ENCODE results near the gene ESRRG.

ESRRG gene

GRCh38 chr1:216723274-216723780 lies at the start of gene ESRRG:
ESRRG (minus strand) TSS chr1:216723429; CDS start chr1:216723299, 130 bp downstream.
- no peak for DNase-seq (ENCODE audit: low read depth)
- H3K4me3 ChIP-seq (ENCODE audit: low read depth, low read length): peak within 1 kb of the TSS; percentile 52

GRCh38 chr1:216771922-216772321 lies 48.7 kb upstream of the ESRRG start:
- no peak overlapping the region for H3K4me3 ChIP-seq (ENCODE audit: low read depth, low read length)
- DNase-seq (ENCODE audit: low read depth): no peak

GRCh38 chr1:216766633-216767327 lies 43.6 kb upstream of the ESRRG start:
- DNase-seq (ENCODE audit: low read depth): peak; percentile 14

GRCh38 chr1:216765346-216766300 lies 42.4 kb upstream of the ESRRG start:
- no peak overlapping the region for H3K4me3 ChIP-seq (ENCODE audit: low read depth, low read length)
- peak; percentile 77 for DNase-seq (ENCODE audit: low read depth)

More at GRCh38 chr1:216766633-216767327, 43.6 kb upstream of the ESRRG start:
- H3K4me3 ChIP-seq (ENCODE audit: low read depth, low read length): no peak overlapping the region

GRCh38 chr1:216758161-216758560 lies 34.9 kb upstream of the ESRRG start:
- H3K4me3 ChIP-seq (ENCODE audit: low read depth, low read length): no peak overlapping the region
- no peak for DNase-seq (ENCODE audit: low read depth)

- no peak for DNase-seq (ENCODE audit: low read depth)
- no peak overlapping the region for H3K4me3 ChIP-seq (ENCODE audit: low read depth, low read length)
Observed at GRCh38 chr1:216757110-216757509, 33.9 kb upstream of the ESRRG start.

- DNase-seq (ENCODE audit: low read depth): no peak
- H3K4me3 ChIP-seq (ENCODE audit: low read depth, low read length): no peak overlapping the region
Observed at GRCh38 chr1:216750961-216751360, 27.7 kb upstream of the ESRRG start.

- peak; percentile 20 for DNase-seq (ENCODE audit: low read depth)
- no peak overlapping the region for H3K4me3 ChIP-seq (ENCODE audit: low read depth, low read length)
Observed at GRCh38 chr1:216750031-216750627, 26.9 kb upstream of the ESRRG start.

- no peak for DNase-seq (ENCODE audit: low read depth)
- H3K4me3 ChIP-seq (ENCODE audit: low read depth, low read length): no peak overlapping the region
Observed at GRCh38 chr1:216749232-216749631, 26.0 kb upstream of the ESRRG start.

GRCh38 chr1:216742625-216743024 lies 19.4 kb upstream of the ESRRG start:
- H3K4me3 ChIP-seq (ENCODE audit: low read depth, low read length): no peak overlapping the region
- no peak for DNase-seq (ENCODE audit: low read depth)

- H3K4me3 ChIP-seq (ENCODE audit: low read depth, low read length): no peak overlapping the region
Observed at GRCh38 chr1:216740331-216740730, 17.1 kb upstream of the ESRRG start.

GRCh38 chr1:216739793-216740192 lies 16.6 kb upstream of the ESRRG start:
- DNase-seq (ENCODE audit: low read depth): no peak
- no peak overlapping the region for H3K4me3 ChIP-seq (ENCODE audit: low read depth, low read length)

More at GRCh38 chr1:216740331-216740730, 17.1 kb upstream of the ESRRG start:
- DNase-seq (ENCODE audit: low read depth): no peak

GRCh38 chr1:216732121-216732520 lies 8.9 kb upstream of the ESRRG start:
- DNase-seq (ENCODE audit: low read depth): no peak
- H3K4me3 ChIP-seq (ENCODE audit: low read depth, low read length): no peak overlapping the region

GRCh38 chr1:216731562-216731961 lies 8.3 kb upstream of the ESRRG start:
- DNase-seq (ENCODE audit: low read depth): no peak
- no peak overlapping the region for H3K4me3 ChIP-seq (ENCODE audit: low read depth, low read length)

- DNase-seq (ENCODE audit: low read depth): no peak
- no peak overlapping the region for H3K4me3 ChIP-seq (ENCODE audit: low read depth, low read length)
Observed at GRCh38 chr1:216726435-216726834, 3.2 kb upstream of the ESRRG start.

GRCh38 chr1:216722821-216723220 lies 408 bp downstream of the ESRRG start:
- no peak for DNase-seq (ENCODE audit: low read depth)
- H3K4me3 ChIP-seq (ENCODE audit: low read depth, low read length): peak overlapping the region; percentile 52

GRCh38 chr1:216721863-216722262 lies 1.4 kb downstream of the ESRRG start:
- H3K4me3 ChIP-seq (ENCODE audit: low read depth, low read length): no peak overlapping the region
- no peak for DNase-seq (ENCODE audit: low read depth)

- DNase-seq (ENCODE audit: low read depth): no peak
- no peak overlapping the region for H3K4me3 ChIP-seq (ENCODE audit: low read depth, low read length)
Observed at GRCh38 chr1:216721062-216721461, 2.2 kb downstream of the ESRRG start.

GRCh38 chr1:216711712-216712111 lies 11.5 kb downstream of the ESRRG start:
- no peak overlapping the region for H3K4me3 ChIP-seq (ENCODE audit: low read depth, low read length)
- no peak for DNase-seq (ENCODE audit: low read depth)

Data from skeletal muscle cell (primary cell).